ENCODE measurements around the gene ZC3H12A. TPM values are rescaled to one million over a fixed set of nuclear protein-coding genes. Genes with fewer than 3 reads are reported as not detected.

The ZC3H12A gene
- total and polyA plus RNA-seq, 2 experiments from 2014 or later: 5.0 to 8.9 TPM

DNA sequence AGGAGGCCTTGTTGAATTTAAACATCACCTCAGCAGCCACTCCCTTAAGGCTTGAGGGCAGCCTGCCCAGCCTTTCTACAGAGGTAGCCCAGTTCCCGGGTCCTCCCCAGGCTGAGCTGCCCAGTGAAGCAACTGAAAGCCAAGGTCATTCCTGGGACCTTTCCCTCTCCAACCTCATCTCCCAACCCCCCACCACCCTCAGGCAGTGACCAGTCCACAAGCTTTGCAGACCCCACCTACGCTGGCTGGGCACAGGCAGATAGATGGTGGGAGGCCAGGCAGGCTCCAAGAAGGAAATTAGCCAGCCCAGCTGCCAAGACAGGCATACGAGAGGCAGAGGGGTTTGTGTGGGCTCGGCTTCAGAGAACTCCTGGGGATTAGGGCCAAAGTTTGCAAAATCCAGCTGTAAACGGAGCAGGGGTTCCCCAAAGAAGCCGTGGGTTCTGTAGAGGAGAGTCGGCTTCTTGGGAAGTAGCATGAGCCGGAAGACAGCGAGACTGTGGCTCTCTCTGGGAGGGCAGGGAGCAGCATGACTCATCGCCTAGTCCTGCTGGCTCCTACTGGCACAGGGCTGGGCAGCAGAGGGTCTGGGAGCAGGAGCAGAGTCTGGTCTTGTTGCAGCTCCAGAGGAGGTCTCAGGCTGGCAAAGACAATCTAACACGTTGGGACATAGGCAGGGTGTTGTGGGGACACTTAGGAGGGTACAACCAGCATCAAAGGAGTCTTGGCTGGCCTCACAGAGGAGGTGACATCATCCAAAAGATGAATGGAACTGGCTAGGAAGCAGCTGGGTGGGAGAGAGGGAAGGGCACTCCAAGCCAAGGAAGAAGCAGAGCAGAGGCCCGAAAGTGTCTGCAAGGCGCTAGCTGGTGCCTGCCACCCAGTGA lies 2.8 kb upstream of the ZC3H12A start:
- peak overlapping the region; percentile 86 for H3K4me2 ChIP-seq (ENCODE audit: unreplicated experiment)
- peaks cover 44% of the 10 kb centered on the region for H3F3A ChIP-seq (ENCODE audit: insufficient read depth)
- H3K9me3 ChIP-seq (ENCODE audit: low read depth): no peaks in the 10 kb centered on the region
- peaks cover 45% of the 10 kb centered on the region for H3K4me1 ChIP-seq (ENCODE audit: insufficient read depth)
- H4K20me1 ChIP-seq (ENCODE audit: insufficient read depth): no peaks in the 10 kb centered on the region
- H3K9ac ChIP-seq: peak overlapping the region; percentile 74
- DNase-seq: peak; percentile 97
- no peaks in the 10 kb centered on the region for H3K36me3 ChIP-seq (ENCODE audit: low read depth)
- peaks cover 40% of the 10 kb centered on the region for H3K79me2 ChIP-seq (ENCODE audit: insufficient read depth)
- in situ Hi-C loops (cut with MboI): no loop called here
- TF ChIP-seq EZH2 (IDR thresholded peaks at IDR 0.05; ENCODE audit: insufficient read depth, poor library complexity, severe bottlenecking): no peak
- no peaks in the 10 kb centered on the region for H3K27me3 ChIP-seq (replicated peaks; ENCODE audit: insufficient read depth)
- H2AFZ ChIP-seq: peak overlapping the region; percentile 73
- H3K4me3 ChIP-seq: peak overlapping the region; percentile 66
- no peaks in the 10 kb centered on the region for H3K9me2 ChIP-seq (ENCODE audit: insufficient read depth)
- peak overlapping the region; percentile 88 for H3K27ac ChIP-seq
- WGBS, 2 experiments (ENCODE audit: low coverage in 1 of 2, low lambda C conversion rate in 2 of 2, missing lambda C conversion rate in 2 of 2): 1 to 2% methylated on average over 13 of the region's 13 CpGs

GRCh38 chr1:37472281-37472680 lies 2.1 kb upstream of the ZC3H12A start:
- H3K9me3 ChIP-seq (ENCODE audit: low read depth): no peaks in the 10 kb centered on the region
- no peaks in the 10 kb centered on the region for H3K9me2 ChIP-seq (ENCODE audit: insufficient read depth)
- peak overlapping the region; percentile 86 for H3K4me2 ChIP-seq (ENCODE audit: unreplicated experiment)
- WGBS, 2 experiments (ENCODE audit: low coverage in 1 of 2, low lambda C conversion rate in 2 of 2, missing lambda C conversion rate in 2 of 2): 82 to 83% methylated on average over 7 of the region's 7 CpGs
- H3K36me3 ChIP-seq (ENCODE audit: low read depth): no peaks in the 10 kb centered on the region
- H3K9ac ChIP-seq: peak overlapping the region; percentile 74
- H4K20me1 ChIP-seq (ENCODE audit: insufficient read depth): no peaks in the 10 kb centered on the region
- peak overlapping the region; percentile 66; the same call in 1 of the 2 replicates for H3K4me3 ChIP-seq
- peaks cover 52% of the 10 kb centered on the region for H3K4me1 ChIP-seq (ENCODE audit: insufficient read depth)
- H3K79me2 ChIP-seq (ENCODE audit: insufficient read depth): peaks cover 44% of the 10 kb centered on the region
- in situ Hi-C loops (cut with MboI): no loop called here
- H3K27me3 ChIP-seq (replicated peaks; ENCODE audit: insufficient read depth): no peaks in the 10 kb centered on the region
- H3K27ac ChIP-seq: peak overlapping the region; percentile 88
- TF ChIP-seq EZH2phosphoT487 (IDR thresholded peaks at IDR 0.05; ENCODE audit: insufficient read depth, low read depth): no peak
- TF ChIP-seq EZH2 (IDR thresholded peaks at IDR 0.05; ENCODE audit: insufficient read depth, poor library complexity, severe bottlenecking): no peak
- no peak for DNase-seq
- H2AFZ ChIP-seq: no peak overlapping the region
- peaks cover 51% of the 10 kb centered on the region for H3F3A ChIP-seq (ENCODE audit: insufficient read depth)

GRCh38 chr1:37472994-37473393 lies 1.4 kb upstream of the ZC3H12A start:
- Histone ChIP-seq H3K4me3 (no peak overlapping the region), H3K27ac (peak overlapping the region; percentile 88)
- in situ Hi-C loops (cut with MboI): no loop called here

DNA sequence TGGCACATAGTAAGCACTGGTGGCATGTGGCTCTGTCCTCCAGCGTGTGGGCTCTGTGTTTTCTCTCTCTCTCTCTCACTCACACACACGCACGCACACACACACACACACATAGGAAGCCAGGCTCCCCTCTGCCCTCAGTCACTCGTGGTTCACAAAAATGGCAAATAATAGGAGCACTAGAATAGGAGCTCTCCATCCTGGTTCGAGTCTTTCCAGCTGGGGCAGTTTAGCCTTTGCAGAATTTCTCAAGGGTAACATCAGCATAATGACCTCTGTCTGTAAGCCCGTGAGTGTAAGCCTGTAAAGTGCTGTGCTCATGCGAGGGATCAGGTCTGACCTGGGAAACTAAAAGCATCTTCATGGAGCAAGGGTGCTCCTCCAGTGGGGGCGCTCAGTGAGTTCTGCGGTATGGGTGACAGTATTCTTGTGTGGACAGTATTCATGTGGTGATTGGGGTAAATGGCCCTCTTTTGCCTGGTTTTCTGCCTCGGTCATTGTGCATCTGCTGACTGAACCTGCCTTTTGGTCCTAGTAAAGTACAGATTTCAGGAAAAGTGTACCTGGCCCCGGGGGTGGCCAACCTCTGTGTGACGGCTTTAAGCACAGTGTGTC lies 842 bp upstream of the ZC3H12A start:
- peak overlapping the region; percentile 86 for H3K4me2 ChIP-seq (ENCODE audit: unreplicated experiment)
- no peak for TF ChIP-seq EZH2phosphoT487 (IDR thresholded peaks at IDR 0.05; ENCODE audit: insufficient read depth, low read depth)
- no peak for TF ChIP-seq EZH2 (IDR thresholded peaks at IDR 0.05; ENCODE audit: insufficient read depth, poor library complexity, severe bottlenecking)
- 65 to 68% methylated on average over 12 of the region's 12 CpGs for WGBS, 2 experiments (ENCODE audit: low coverage in 1 of 2, low lambda C conversion rate in 2 of 2, missing lambda C conversion rate in 2 of 2)
- H3K4me1 ChIP-seq (ENCODE audit: insufficient read depth): peaks cover 64% of the 10 kb centered on the region
- H3K9ac ChIP-seq: peak overlapping the region; percentile 92
- in situ Hi-C loops (cut with MboI): no loop called here
- peaks cover 52% of the 10 kb centered on the region for H3K79me2 ChIP-seq (ENCODE audit: insufficient read depth)
- H3K27me3 ChIP-seq (replicated peaks; ENCODE audit: insufficient read depth): no peaks in the 10 kb centered on the region
- no peaks in the 10 kb centered on the region for H3K36me3 ChIP-seq (ENCODE audit: low read depth)
- peak overlapping the region; percentile 53 for H3K27ac ChIP-seq
- H3K9me3 ChIP-seq (ENCODE audit: low read depth): no peaks in the 10 kb centered on the region
- H3F3A ChIP-seq (ENCODE audit: insufficient read depth): peaks cover 63% of the 10 kb centered on the region
- H3K4me3 ChIP-seq: peak overlapping the region; percentile 87
- no peaks in the 10 kb centered on the region for H4K20me1 ChIP-seq (ENCODE audit: insufficient read depth)
- H3K9me2 ChIP-seq (ENCODE audit: insufficient read depth): no peaks in the 10 kb centered on the region
- H2AFZ ChIP-seq: peak overlapping the region; percentile 79
- peak; percentile 31 for DNase-seq

More at GRCh38 chr1:37472994-37473393, 1.4 kb upstream of the ZC3H12A start:
- Histone ChIP-seq H3K9ac (0 out of 2 replicates have a peak overlapping the region, but pooled peaks have one; percentile 74), H3K9me3 (ENCODE audit: low read depth) (no peaks in the 10 kb centered on the region), H3K9me2 (ENCODE audit: insufficient read depth) (no peaks in the 10 kb centered on the region), H4K20me1 (ENCODE audit: insufficient read depth) (no peaks in the 10 kb centered on the region), H3K4me2 (ENCODE audit: unreplicated experiment) (peak overlapping the region; percentile 86), H3F3A (ENCODE audit: insufficient read depth) (peaks cover 58% of the 10 kb centered on the region), H3K27me3 (replicated peaks; ENCODE audit: insufficient read depth) (no peaks in the 10 kb centered on the region), H3K79me2 (ENCODE audit: insufficient read depth) (peaks cover 47% of the 10 kb centered on the region), H3K36me3 (ENCODE audit: low read depth) (no peaks in the 10 kb centered on the region), H3K4me1 (ENCODE audit: insufficient read depth) (peaks cover 59% of the 10 kb centered on the region), H2AFZ (no peak overlapping the region)
- 63 to 72% methylated on average over 1 of the region's 1 CpG for WGBS, 2 experiments (ENCODE audit: low coverage in 1 of 2, low lambda C conversion rate in 2 of 2, missing lambda C conversion rate in 2 of 2)
- DNase-seq: no peak
- no peak for TF ChIP-seq EZH2 (IDR thresholded peaks at IDR 0.05; ENCODE audit: insufficient read depth, poor library complexity, severe bottlenecking)
- TF ChIP-seq EZH2phosphoT487 (IDR thresholded peaks at IDR 0.05; ENCODE audit: insufficient read depth, low read depth): no peak
